Suprapubic skin (tissue), 3 donors: ENCODE measurements around the gene MMAB.

Experiments
- CTCF ChIP-seq, 2 donors: fragments of 200-600 bp in 1 of 2; fragments of 450-650 bp in 1 of 2; sonication (generic) in 1 of 2; IDR thresholded peaks; one replicate each; pipeline ENCODE4 v1.5.1; 2016 to 2019; ENCODE audit warnings: antibody characterized with exemption in 2 of 2, mild to moderate bottlenecking in 1 of 2, moderate library complexity in 1 of 2
- EP300 ChIP-seq: sonication (generic); formaldehyde crosslinking; IDR thresholded peaks from one replicate; pipeline ENCODE4 v1.6.1; 2017; ENCODE audit warnings: antibody characterized with exemption
- POLR2A ChIP-seq, 2 donors: fragments of 450-650 bp; IDR thresholded peaks; one replicate each; pipeline ENCODE4 v1.6.1; 2017; ENCODE audit warnings: antibody characterized with exemption in 2 of 2, mild to moderate bottlenecking in 2 of 2, moderate library complexity in 2 of 2

GRCh38 chr12:109539508-109539907 lies 33.8 kb downstream of the MMAB start:
- TF ChIP-seq CTCF (IDR thresholded peaks at IDR 0.05) (no peak), POLR2A (IDR thresholded peaks at IDR 0.05) (no peak), EP300 (no peak)
